Muscle of leg (tissue), 11 donors: ENCODE measurements around the gene EREG. TPM values are rescaled to one million over a fixed set of nuclear protein-coding genes. Genes with fewer than 3 reads are reported as not detected.

ENCODE experiments used
- DNase-seq: peaks from one replicate; pipeline ENCODE4 v3.0.0; 2013
- H3K27ac ChIP-seq: one replicate; pipeline ENCODE4 v1.5.1; 2013; ENCODE audit warnings: mild to moderate bottlenecking, low read length, control low read depth
- H3K27me3 ChIP-seq: one replicate; pipeline ENCODE4 v1.6.1; 2013; ENCODE audit warnings: low read length; ENCODE audit not compliant: control insufficient read depth, insufficient read depth
- H3K36me3 ChIP-seq: one replicate; pipeline ENCODE4 v1.6.1; 2013; ENCODE audit warnings: low read length; ENCODE audit not compliant: control insufficient read depth, insufficient read depth
- H3K4me1 ChIP-seq: one replicate; pipeline ENCODE4 v1.6.1; 2013; ENCODE audit warnings: low read length; ENCODE audit not compliant: control insufficient read depth, insufficient read depth
- H3K4me3 ChIP-seq: one replicate; pipeline ENCODE4 v1.5.1; 2013; ENCODE audit warnings: low read length, control low read depth
- H3K9me3 ChIP-seq: replicated peaks from 2 replicates; pipeline ENCODE4 v1.6.1; 2013; ENCODE audit warnings: low read depth, low read length; ENCODE audit not compliant: control insufficient read depth
- WGBS: methylation state at CpG from one replicate; pipeline ENCODE4 v1.1.5; 2013; ENCODE audit warnings: missing lambda C conversion rate; ENCODE audit not compliant: insufficient coverage; 5-methylcytosine and 5-hydroxymethylcytosine counted together
- polyA plus RNA-seq, 8 donors: library from polyadenylated mRNA; unstranded; fragments of 120-200 nt; gene quantifications; one replicate each; pipeline versions ENCODE4 v1.2.1 to v1.2.3, GENCODE V29; 2013; ENCODE audit warnings: inconsistent platforms in 1 of 8, low replicate concordance in 1 of 8; ENCODE audit not compliant: insufficient read length in 8 of 8, insufficient read depth in 1 of 8
- total RNA-seq: library from RNA; stranded (reverse); fragments of 120-200 nt; gene quantifications from one replicate; pipeline ENCODE4 v1.2.4, GENCODE V29; 2013

EREG gene
- total and polyA plus RNA-seq, 9 donors = under 0.01 to 0.85 (median 0.08) TPM

DNA sequence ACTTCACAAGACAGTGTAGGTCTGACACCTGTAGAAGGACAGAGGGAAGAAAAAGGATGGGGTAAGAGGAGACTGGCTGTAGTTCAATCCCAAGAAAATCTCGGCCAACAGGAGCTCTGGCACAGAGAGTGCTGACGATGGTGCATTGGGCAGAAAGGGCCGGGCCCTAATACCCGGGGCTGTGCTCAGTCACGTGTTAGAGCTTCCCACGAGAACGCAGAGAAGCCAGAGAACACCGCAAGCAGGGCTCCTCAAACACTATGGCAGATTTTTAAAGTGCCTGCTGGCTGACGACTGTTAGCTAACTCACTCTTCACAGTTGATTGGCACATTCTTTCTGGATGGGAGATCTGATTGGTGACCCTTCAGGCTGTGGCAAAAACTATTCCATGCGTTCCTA is 35.5 kb downstream of the EREG start:
- Histone ChIP-seq H3K27ac (no peak overlapping the region), H3K9me3 (no peaks in the 10 kb centered on the region), H3K4me3 (no peak overlapping the region), H3K36me3 (no peaks in the 10 kb centered on the region), H3K27me3 (no peaks in the 10 kb centered on the region), H3K4me1 (no peaks in the 10 kb centered on the region)
- DNase-seq = no peak
- 80% methylated on average over 8 of the region's 10 CpGs for WGBS

- DNase-seq = no peak
- H3K27me3 ChIP-seq = no peaks in the 10 kb centered on the region
- H3K4me1 ChIP-seq = no peaks in the 10 kb centered on the region
- no peak overlapping the region for H3K4me3 ChIP-seq
- no peaks in the 10 kb centered on the region for H3K9me3 ChIP-seq
- H3K27ac ChIP-seq = no peak overlapping the region
- 60% methylated on average over 1 of the region's 5 CpGs for WGBS
- H3K36me3 ChIP-seq = no peaks in the 10 kb centered on the region
These were observed 37.9 kb downstream of the EREG start for GRCh38 chr4:74402692-74403456.

DNA sequence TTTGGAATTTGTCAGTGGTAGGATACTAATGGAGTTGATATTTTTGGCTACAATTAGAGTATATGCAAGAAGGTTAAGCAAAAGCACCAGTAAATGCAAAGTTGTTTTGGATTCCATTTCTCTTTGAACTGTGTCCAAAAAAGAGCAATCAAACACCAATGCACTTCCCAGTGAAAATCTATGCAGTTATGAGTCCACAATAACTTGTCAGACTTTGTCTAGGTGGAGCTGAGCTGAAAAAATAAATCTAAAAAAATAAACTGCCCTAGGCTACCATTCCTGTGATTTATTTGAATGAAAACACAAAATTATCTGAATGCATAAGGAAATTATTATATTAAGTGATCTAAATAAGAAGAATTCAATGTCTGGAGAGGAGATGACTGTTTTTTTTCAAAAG is 42.9 kb downstream of the EREG start:
- Histone ChIP-seq H3K9me3 (no peaks in the 10 kb centered on the region), H3K27ac (no peak overlapping the region), H3K4me3 (no peak overlapping the region), H3K27me3 (no peaks in the 10 kb centered on the region), H3K36me3 (no peaks in the 10 kb centered on the region), H3K4me1 (no peaks in the 10 kb centered on the region)
- DNase-seq = no peak

GRCh38 chr4:74408639-74409038 is 43.7 kb downstream of the EREG start:
- Histone ChIP-seq H3K36me3 (no peaks in the 10 kb centered on the region), H3K27ac (no peak overlapping the region), H3K4me3 (no peak overlapping the region), H3K27me3 (no peaks in the 10 kb centered on the region), H3K9me3 (no peaks in the 10 kb centered on the region), H3K4me1 (no peaks in the 10 kb centered on the region)
- WGBS = 50% methylated on average over 1 of the region's 3 CpGs
- DNase-seq = no peak

DNA sequence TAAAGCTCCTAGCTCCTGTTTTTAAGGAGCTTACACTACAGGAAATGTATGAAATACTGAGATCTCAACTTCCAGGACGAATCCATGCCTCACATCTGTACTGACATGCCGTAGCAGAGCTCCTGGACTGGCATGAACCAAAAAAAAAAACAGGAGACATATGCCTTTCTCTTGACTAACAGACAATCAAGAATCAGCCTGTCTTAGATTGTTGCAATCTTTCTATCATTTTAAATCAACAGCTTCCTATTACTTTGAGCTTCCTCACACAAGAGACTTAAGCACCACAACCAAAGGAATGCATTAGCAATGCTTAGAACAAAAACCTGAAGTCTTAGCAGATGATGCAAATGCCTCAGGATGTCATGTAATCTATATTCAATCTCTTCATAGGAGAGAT is 45.3 kb downstream of the EREG start:
- no peaks in the 10 kb centered on the region for H3K27me3 ChIP-seq
- no peaks in the 10 kb centered on the region for H3K36me3 ChIP-seq
- H3K27ac ChIP-seq = no peak overlapping the region
- 50% methylated on average over 1 of the region's 2 CpGs for WGBS
- H3K4me3 ChIP-seq = no peak overlapping the region
- H3K9me3 ChIP-seq = no peaks in the 10 kb centered on the region
- no peaks in the 10 kb centered on the region for H3K4me1 ChIP-seq
- no peak for DNase-seq

DNA sequence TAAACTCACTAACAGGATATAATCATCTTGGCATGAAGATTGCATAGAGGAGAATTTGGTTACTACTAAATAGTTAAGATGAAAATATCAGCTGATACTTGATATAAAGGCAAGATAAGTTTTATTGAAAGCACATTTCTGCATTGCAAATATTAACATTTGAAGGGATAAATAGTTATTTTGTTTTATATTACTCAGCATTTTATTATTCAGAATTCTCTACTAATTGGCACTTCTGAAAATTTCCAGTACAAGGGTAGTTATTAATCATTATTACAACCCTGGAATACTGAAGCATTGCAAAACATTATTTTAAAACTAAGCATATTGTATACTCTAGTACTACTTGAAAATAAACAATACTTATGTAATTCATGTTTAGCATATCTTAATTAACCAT is 47.3 kb downstream of the EREG start:
- no peak overlapping the region for H3K4me3 ChIP-seq
- H3K36me3 ChIP-seq = no peaks in the 10 kb centered on the region
- H3K9me3 ChIP-seq = no peaks in the 10 kb centered on the region
- no peak overlapping the region for H3K27ac ChIP-seq
- no peaks in the 10 kb centered on the region for H3K27me3 ChIP-seq
- H3K4me1 ChIP-seq = no peaks in the 10 kb centered on the region
- no peak for DNase-seq

- Histone ChIP-seq H3K4me1 (no peaks in the 10 kb centered on the region), H3K27me3 (no peaks in the 10 kb centered on the region)
These were observed 48.3 kb downstream of the EREG start for GRCh38 chr4:74413265-74413664.

GRCh38 chr4:74414149-74414809 is 49.3 kb downstream of the EREG start:
- no peaks in the 10 kb centered on the region for H3K9me3 ChIP-seq
- DNase-seq = no peak
- 56% methylated on average over 2 of the region's 5 CpGs for WGBS
- H3K36me3 ChIP-seq = no peaks in the 10 kb centered on the region
- H3K27me3 ChIP-seq = no peaks in the 10 kb centered on the region
- H3K27ac ChIP-seq = no peak overlapping the region
- H3K4me3 ChIP-seq = no peak overlapping the region
- no peaks in the 10 kb centered on the region for H3K4me1 ChIP-seq

More at GRCh38 chr4:74413265-74413664, 48.3 kb downstream of the EREG start:
- H3K9me3 ChIP-seq = no peaks in the 10 kb centered on the region
- H3K4me3 ChIP-seq = no peak overlapping the region
- no peak for DNase-seq
- H3K27ac ChIP-seq = no peak overlapping the region
- H3K36me3 ChIP-seq = no peaks in the 10 kb centered on the region

GRCh38 chr4:74415602-74416300 is 50.8 kb downstream of the EREG start:
- H3K36me3 ChIP-seq = no peaks in the 10 kb centered on the region
- no peaks in the 10 kb centered on the region for H3K27me3 ChIP-seq
- no peaks in the 10 kb centered on the region for H3K4me1 ChIP-seq
- no peak for DNase-seq
- no peak overlapping the region for H3K4me3 ChIP-seq
- no peak overlapping the region for H3K27ac ChIP-seq
- no peaks in the 10 kb centered on the region for H3K9me3 ChIP-seq
- no CpG with 5 or more reads among the region's 3 CpGs for WGBS

DNA sequence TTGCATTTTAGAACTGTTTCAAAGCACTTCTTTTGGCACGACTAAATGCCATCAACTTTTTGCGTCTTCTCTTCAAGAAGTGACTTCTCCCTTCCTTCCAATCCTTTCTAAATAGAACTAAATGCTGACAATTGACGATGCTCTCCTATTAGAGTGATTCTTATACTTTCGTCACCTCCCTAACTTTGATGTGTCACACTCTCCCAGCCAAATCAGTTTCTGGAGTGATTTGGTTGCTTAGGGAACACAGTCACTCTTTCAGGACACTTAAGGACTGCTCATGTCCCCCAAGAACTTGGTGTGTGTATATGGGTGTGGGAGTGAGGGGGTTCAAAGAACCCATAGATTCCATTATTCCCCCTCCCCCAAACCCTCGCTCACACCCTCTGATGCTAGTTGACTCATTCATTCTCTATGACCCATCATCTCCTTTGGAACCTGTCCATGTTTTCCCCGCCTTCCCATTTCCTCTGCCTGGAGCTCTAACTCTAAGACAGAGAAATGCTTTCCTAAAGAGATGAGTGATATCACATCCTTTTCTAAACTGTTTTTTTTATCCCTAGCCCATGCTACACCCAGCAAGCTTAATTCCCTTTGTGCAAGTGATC is 53.2 kb downstream of the EREG start:
- Histone ChIP-seq H3K27ac (no peak overlapping the region), H3K4me3 (no peak overlapping the region), H3K36me3 (no peaks in the 10 kb centered on the region), H3K9me3 (no peaks in the 10 kb centered on the region), H3K4me1 (no peaks in the 10 kb centered on the region), H3K27me3 (no peaks in the 10 kb centered on the region)
- DNase-seq = peak; percentile 9
- WGBS = 79% methylated on average over 2 of the region's 6 CpGs
